Mesenchymal stem cell (in vitro differentiated cells and primary cell): ENCODE results near the gene RASSF6.

Experiments
- DNase-seq: peaks from one replicate; pipeline ENCODE4 v3.0.0-alpha.2; 2013
- H2AFZ ChIP-seq: one replicate; pipeline ENCODE4 v1.6.1; 2013; ENCODE audit warnings: low read depth, mild to moderate bottlenecking, control low read depth, inconsistent platforms, low read length, moderate library complexity
- H2AK5ac ChIP-seq: 2 replicates; pipeline ENCODE4 v1.6.1; 2013; ENCODE audit warnings: low read length, moderate library complexity, mild to moderate bottlenecking, inconsistent platforms; ENCODE audit not compliant: severe bottlenecking
- H2BK120ac ChIP-seq: one replicate; pipeline ENCODE4 v1.6.1; 2013; ENCODE audit warnings: low read depth, mild to moderate bottlenecking, inconsistent platforms, low read length, moderate library complexity
- H2BK12ac ChIP-seq, 2 experiments: one replicate each; pipeline ENCODE4 v1.6.1; 2013; ENCODE audit warnings: inconsistent platforms in 2 of 2, low read length in 2 of 2, mild to moderate bottlenecking in 2 of 2, moderate library complexity in 2 of 2, control low read depth in 1 of 2
- H2BK15ac ChIP-seq: one replicate; pipeline ENCODE4 v1.6.1; 2013; ENCODE audit warnings: mild to moderate bottlenecking, low read depth, inconsistent platforms; ENCODE audit not compliant: poor library complexity, severe bottlenecking
- H2BK5ac ChIP-seq: 2 replicates; pipeline ENCODE4 v1.6.1; 2013; ENCODE audit warnings: low read depth, mild to moderate bottlenecking, low read length, control low read depth, inconsistent platforms; ENCODE audit not compliant: poor library complexity, severe bottlenecking
- H3K14ac ChIP-seq, 2 experiments: one replicate each; pipeline ENCODE4 v1.6.1; 2013; ENCODE audit warnings: inconsistent platforms in 2 of 2, low read length in 2 of 2, control low read depth in 1 of 2, mild to moderate bottlenecking in 1 of 2, moderate library complexity in 1 of 2
- H3K18ac ChIP-seq, 2 experiments: one replicate each; pipeline ENCODE4 v1.6.1; 2013; ENCODE audit warnings: inconsistent platforms in 2 of 2, low read length in 2 of 2, control low read depth in 1 of 2, low read depth in 1 of 2, mild to moderate bottlenecking in 1 of 2
- H3K23ac ChIP-seq, 2 experiments: one replicate each; pipeline ENCODE4 v1.6.1; 2013; ENCODE audit warnings: inconsistent platforms in 2 of 2, low read length in 2 of 2, mild to moderate bottlenecking in 2 of 2, moderate library complexity in 2 of 2, control low read depth in 1 of 2
- H3K27ac ChIP-seq: 2 replicates; pipeline ENCODE4 v1.5.1; 2013; ENCODE audit warnings: mild to moderate bottlenecking, moderate library complexity, low read length, control low read depth, inconsistent platforms; ENCODE audit not compliant: poor library complexity, severe bottlenecking
- H3K27me3 ChIP-seq, 2 experiments: 2 replicates each; pipeline versions ENCODE4 v1.6.1 to v1.7.0; 2013; ENCODE audit warnings: low read length in 2 of 2, mild to moderate bottlenecking in 2 of 2, moderate library complexity in 2 of 2, control low read depth in 1 of 2, inconsistent platforms in 1 of 2; ENCODE audit not compliant: control insufficient read depth in 1 of 2, insufficient read depth in 1 of 2
- H3K36me3 ChIP-seq, 2 experiments: 2 replicates each; pipeline versions ENCODE4 v1.6.1 to v1.7.0; 2013; ENCODE audit warnings: low read length in 2 of 2, control low read depth in 1 of 2, inconsistent platforms in 1 of 2, low read depth in 1 of 2, mild to moderate bottlenecking in 1 of 2; ENCODE audit not compliant: insufficient read depth in 2 of 2, control insufficient read depth in 1 of 2
- H3K4ac ChIP-seq, 2 experiments: one replicate each; pipeline ENCODE4 v1.6.1; 2013; ENCODE audit warnings: inconsistent platforms in 2 of 2, low read length in 2 of 2, mild to moderate bottlenecking in 2 of 2, moderate library complexity in 2 of 2, control low read depth in 1 of 2, low read depth in 1 of 2
- H3K4me1 ChIP-seq: 2 replicates; pipeline ENCODE4 v1.6.1; 2013; ENCODE audit warnings: low read depth, low read length, control low read depth; ENCODE audit not compliant: control insufficient read depth, insufficient read depth
- H3K4me2 ChIP-seq: 2 replicates; pipeline ENCODE4 v1.6.1; 2013; ENCODE audit warnings: low read length, mild to moderate bottlenecking, inconsistent platforms; ENCODE audit not compliant: poor library complexity, severe bottlenecking
- H3K4me3 ChIP-seq, 2 experiments: 2 replicates each; pipeline versions ENCODE4 v1.5.1 to v1.7.0; 2013; ENCODE audit warnings: low read length in 2 of 2, mild to moderate bottlenecking in 2 of 2, control low read depth in 1 of 2, low read depth in 1 of 2; ENCODE audit not compliant: insufficient read depth in 1 of 2
- H3K79me1 ChIP-seq: replicated peaks from 2 replicates; pipeline ENCODE4 v1.6.1; 2013; ENCODE audit warnings: mild to moderate bottlenecking, control low read depth, low read length, inconsistent platforms; ENCODE audit not compliant: poor library complexity, severe bottlenecking
- H3K9ac ChIP-seq: 2 replicates; pipeline ENCODE4 v1.7.0; 2013; ENCODE audit warnings: mild to moderate bottlenecking, low read length, moderate library complexity
- H3K9me3 ChIP-seq: 2 replicates; pipeline ENCODE4 v1.7.0; 2013; ENCODE audit warnings: mild to moderate bottlenecking, low read length; ENCODE audit not compliant: control insufficient read depth
- H4K8ac ChIP-seq: one replicate; pipeline ENCODE4 v1.6.1; 2013; ENCODE audit warnings: inconsistent platforms, mild to moderate bottlenecking, low read length, moderate library complexity
- H4K91ac ChIP-seq: one replicate; pipeline ENCODE4 v1.6.1; 2013; ENCODE audit warnings: mild to moderate bottlenecking, low read length, inconsistent platforms
- WGBS: methylation state at CpG from one replicate; pipeline ENCODE4 v1.1.7; 2013; ENCODE audit warnings: mixed read lengths; 5-methylcytosine and 5-hydroxymethylcytosine counted together

The RASSF6 gene

DNA sequence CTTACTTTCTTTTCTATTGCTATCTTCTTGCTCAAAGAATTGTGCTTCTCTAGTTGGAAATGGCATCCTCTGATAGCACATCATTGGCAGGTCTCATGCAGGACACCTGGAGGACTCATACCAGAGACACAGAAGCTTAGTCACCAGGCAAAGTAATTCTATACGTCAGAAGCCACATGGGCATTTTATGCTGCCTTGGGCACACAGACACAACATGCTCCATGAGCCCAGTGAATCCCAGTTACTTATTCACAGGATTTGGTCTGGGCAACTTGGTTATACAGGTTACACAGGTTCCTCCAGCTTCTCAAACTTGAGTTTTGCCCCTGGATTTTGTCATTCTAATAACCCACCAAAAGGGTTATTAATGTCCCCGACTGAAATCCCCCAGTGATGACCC, 7.1 kb downstream of the RASSF6 start:
- Histone ChIP-seq H3K4me2 (no peak overlapping the region), H2BK5ac (no peak overlapping the region), H3K9ac (no peak overlapping the region), H3K27me3 (no peaks in the 10 kb centered on the region), H3K9me3 (no peaks in the 10 kb centered on the region), H3K14ac (no peak overlapping the region), H3K4me3 (no peak overlapping the region), H3K4me1 (peaks cover 2% of the 10 kb centered on the region), H3K4ac (no peak overlapping the region), H3K18ac (no peak overlapping the region), H3K27ac (no peak overlapping the region), H4K91ac (no peak overlapping the region), H2BK15ac (no peak overlapping the region), H3K79me1 (no peaks in the 10 kb centered on the region), H2AK5ac (no peak overlapping the region), H2AFZ (no peak overlapping the region), H2BK12ac (no peak overlapping the region), H3K36me3 (no peaks in the 10 kb centered on the region), H2BK120ac (no peak overlapping the region), H3K23ac (no peak overlapping the region), H4K8ac (no peak overlapping the region)
- no peak for DNase-seq
- WGBS, result 91% methylated on average over 2 of the region's 2 CpGs

GRCh38 chr4:73612032-73612431, 8.2 kb downstream of the RASSF6 start:
- H2BK15ac ChIP-seq, result no peak overlapping the region
- no peak overlapping the region for H2BK120ac ChIP-seq
- no peak overlapping the region for H3K18ac ChIP-seq
- no peak overlapping the region for H4K91ac ChIP-seq
- no peak overlapping the region for H3K4me2 ChIP-seq
- H2BK12ac ChIP-seq, result no peak overlapping the region
- no peak overlapping the region for H4K8ac ChIP-seq
- H2AK5ac ChIP-seq, result no peak overlapping the region
- H3K14ac ChIP-seq, result no peak overlapping the region
- no peak overlapping the region for H3K4ac ChIP-seq
- H3K4me1 ChIP-seq, result peaks cover 2% of the 10 kb centered on the region
- H2BK5ac ChIP-seq, result no peak overlapping the region
- no peak overlapping the region for H2AFZ ChIP-seq
- H3K4me3 ChIP-seq, result no peak overlapping the region
- DNase-seq, result no peak
- H3K79me1 ChIP-seq, result no peaks in the 10 kb centered on the region
- no peak overlapping the region for H3K23ac ChIP-seq
- H3K9me3 ChIP-seq, result no peaks in the 10 kb centered on the region
- no peaks in the 10 kb centered on the region for H3K27me3 ChIP-seq
- no peaks in the 10 kb centered on the region for H3K36me3 ChIP-seq
- H3K9ac ChIP-seq, result no peak overlapping the region
- H3K27ac ChIP-seq, result no peak overlapping the region

DNA sequence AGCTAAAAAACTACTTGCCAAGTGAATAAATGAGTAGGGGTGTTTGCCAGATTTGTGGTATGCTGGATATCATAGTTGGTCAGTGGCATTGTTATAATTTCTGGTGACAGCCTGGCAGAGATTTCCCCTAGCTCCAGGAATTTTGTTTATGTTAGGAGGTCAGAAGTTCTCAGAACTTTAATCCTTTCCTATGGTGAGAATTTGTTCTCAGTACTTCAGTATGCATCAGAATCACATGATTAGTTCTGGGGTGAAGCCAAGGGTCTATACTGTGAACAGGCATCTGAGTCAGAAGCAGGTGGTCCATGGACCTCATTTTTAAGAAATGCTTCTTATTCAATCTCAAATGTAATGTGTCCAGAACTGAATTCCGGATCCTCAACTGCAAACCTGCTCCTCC, 10.5 kb downstream of the RASSF6 start:
- no peaks in the 10 kb centered on the region for H3K36me3 ChIP-seq
- no peak overlapping the region for H4K8ac ChIP-seq
- DNase-seq, result peak; percentile 62
- no peak overlapping the region for H2AK5ac ChIP-seq
- H4K91ac ChIP-seq, result no peak overlapping the region
- no peaks in the 10 kb centered on the region for H3K4me1 ChIP-seq
- no peak overlapping the region for H3K14ac ChIP-seq
- no peak overlapping the region for H2AFZ ChIP-seq
- no peak overlapping the region for H3K27ac ChIP-seq
- H3K9me3 ChIP-seq, result no peaks in the 10 kb centered on the region
- H3K23ac ChIP-seq, result no peak overlapping the region
- no peaks in the 10 kb centered on the region for H3K79me1 ChIP-seq
- H3K18ac ChIP-seq, result no peak overlapping the region
- 53% methylated on average over 1 of the region's 1 CpG for WGBS
- H3K4me3 ChIP-seq, result no peak overlapping the region
- no peaks in the 10 kb centered on the region for H3K27me3 ChIP-seq
- no peak overlapping the region for H2BK15ac ChIP-seq
- H2BK120ac ChIP-seq, result no peak overlapping the region
- no peak overlapping the region for H3K4me2 ChIP-seq
- no peak overlapping the region for H2BK5ac ChIP-seq
- H3K9ac ChIP-seq, result no peak overlapping the region
- no peak overlapping the region for H3K4ac ChIP-seq
- no peak overlapping the region for H2BK12ac ChIP-seq

DNA sequence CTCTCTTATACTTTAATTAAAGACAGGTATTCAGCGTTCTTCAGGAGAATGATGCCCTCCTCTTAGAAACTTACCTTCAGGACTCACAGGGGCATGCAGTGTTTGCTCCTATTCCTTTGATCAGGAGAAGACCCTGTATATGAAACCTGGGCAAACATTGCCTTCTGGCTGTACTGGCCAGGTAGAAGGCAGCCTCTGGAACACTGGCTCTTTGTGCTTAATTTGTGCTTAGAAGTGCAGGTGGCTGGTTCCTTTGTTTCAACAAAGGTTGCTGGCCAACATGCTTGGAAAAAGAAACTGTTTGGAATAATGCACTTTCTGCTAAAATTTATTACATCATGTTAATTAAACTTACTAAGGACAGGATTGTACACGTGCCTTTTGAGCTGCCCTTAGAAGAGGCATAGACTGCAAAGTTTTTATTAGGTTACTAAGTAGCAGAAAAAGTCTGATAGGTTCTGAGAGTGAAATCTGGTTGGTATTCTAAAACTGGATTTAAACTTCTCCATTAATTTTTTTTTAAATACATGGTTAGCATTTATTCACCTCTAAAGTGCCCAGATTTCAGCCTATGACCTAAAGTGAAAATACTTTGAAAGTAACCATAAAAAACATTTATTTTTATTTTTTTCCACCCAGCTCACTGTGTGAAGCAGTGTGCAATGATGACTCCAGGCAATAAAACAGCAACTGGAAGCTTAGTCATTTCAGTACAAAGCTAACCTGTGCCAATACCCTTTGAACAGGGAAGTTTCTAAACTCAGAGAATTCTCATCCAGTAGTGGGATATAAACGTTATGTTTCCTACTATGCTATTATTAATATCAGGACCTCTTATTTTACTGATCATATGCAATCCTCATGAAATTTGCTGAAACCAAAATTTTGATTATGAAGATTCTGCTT, 11.3 kb downstream of the RASSF6 start:
- Histone ChIP-seq H4K91ac (no peak overlapping the region), H2BK15ac (no peak overlapping the region), H2BK5ac (no peak overlapping the region), H4K8ac (no peak overlapping the region), H3K4ac (peak overlapping the region; percentile 29 to 76), H2BK12ac (peak overlapping the region in 1 of 2 experiments; percentile 93), H3K36me3 (no peaks in the 10 kb centered on the region), H3K18ac (no peak overlapping the region), H2BK120ac (no peak overlapping the region), H3K27ac (peak overlapping the region; percentile 43), H2AFZ (no peak overlapping the region), H3K4me1 (no peaks in the 10 kb centered on the region), H3K14ac (no peak overlapping the region), H3K79me1 (no peaks in the 10 kb centered on the region), H3K9ac (no peak overlapping the region), H3K23ac (no peak overlapping the region), H2AK5ac (peak overlapping the region; percentile 25), H3K27me3 (no peaks in the 10 kb centered on the region), H3K4me3 (no peak overlapping the region), H3K9me3 (no peaks in the 10 kb centered on the region), H3K4me2 (no peak overlapping the region)
- WGBS, result 100% methylated on average over 1 of the region's 3 CpGs
- peak; percentile 57 for DNase-seq
